DOHH2 (cell line): ENCODE data around the gene DYRK1A.

Experiments used
- H3F3A ChIP-seq: fragments of 200-600 bp; sonication (generic), shearing (Covaris generic); 2 replicates; pipeline ENCODE4 v1.6.0; 2016; ENCODE audit warnings: antibody characterized with exemption, mild to moderate bottlenecking; ENCODE audit not compliant: control insufficient read depth, insufficient read depth
- H3K27ac ChIP-seq: fragments of 200-600 bp; sonication (generic); 2 replicates; pipeline ENCODE4 v1.5.1; 2014; ENCODE audit warnings: low read depth, mild to moderate bottlenecking, low read length, moderate library complexity
- H3K27me3 ChIP-seq: fragments of 200-600 bp; sonication (generic); 2 replicates; pipeline ENCODE4 v1.6.1; 2014; ENCODE audit warnings: mild to moderate bottlenecking, low read length, mixed read lengths; ENCODE audit not compliant: control insufficient read depth
- H3K36me3 ChIP-seq: fragments of 200-600 bp; sonication (generic); 2 replicates; pipeline ENCODE4 v1.6.1; 2014; ENCODE audit warnings: mild to moderate bottlenecking, low read length, moderate library complexity, mixed read lengths; ENCODE audit not compliant: control insufficient read depth
- H3K4me1 ChIP-seq: fragments of 200-600 bp; sonication (generic); 2 replicates; pipeline ENCODE4 v1.6.1; 2014; ENCODE audit warnings: mild to moderate bottlenecking, low read length, mixed read lengths; ENCODE audit not compliant: control insufficient read depth
- H3K4me2 ChIP-seq: fragments of 200-600 bp; sonication (generic); 2 replicates; pipeline ENCODE4 v1.6.0; 2014; ENCODE audit warnings: mild to moderate bottlenecking, low read length, moderate library complexity
- H3K4me3 ChIP-seq: fragments of 200-600 bp; sonication (generic); 2 replicates; pipeline ENCODE4 v1.5.1; 2014; ENCODE audit warnings: mild to moderate bottlenecking, low read length, mixed read lengths
- H3K79me2 ChIP-seq: fragments of 200-600 bp; sonication (generic); 2 replicates; pipeline ENCODE4 v1.6.1; 2014; ENCODE audit warnings: mild to moderate bottlenecking, low read length, mixed read lengths; ENCODE audit not compliant: control insufficient read depth
- H3K9me2 ChIP-seq: fragments of 200-600 bp; sonication (generic); replicated peaks from 2 replicates; pipeline ENCODE4 v1.6.1; 2014; ENCODE audit warnings: mild to moderate bottlenecking, low read length, mixed read lengths; ENCODE audit not compliant: control insufficient read depth
- H3K9me3 ChIP-seq: fragments of 200-600 bp; sonication (generic); 2 replicates; pipeline ENCODE4 v1.6.1; 2014; ENCODE audit warnings: antibody characterized with exemption, low read length, mixed read lengths; ENCODE audit not compliant: control insufficient read depth, insufficient read depth
- H4K20me1 ChIP-seq: fragments of 200-600 bp; sonication (generic); 2 replicates; pipeline ENCODE4 v1.6.0; 2014; ENCODE audit warnings: low read depth, mild to moderate bottlenecking, antibody characterized with exemption, low read length, moderate library complexity; ENCODE audit not compliant: control insufficient read depth, insufficient read depth
- CTCF ChIP-seq: fragments of 200-600 bp; sonication (generic); IDR thresholded peaks from one replicate; pipeline ENCODE4 v1.5.1; 2014; ENCODE audit warnings: antibody characterized with exemption, mild to moderate bottlenecking, low read depth, low read length; ENCODE audit not compliant: poor library complexity, severe bottlenecking
- EZH2phosphoT487 ChIP-seq: fragments of 200-600 bp; sonication (generic); IDR thresholded peaks from 2 replicates; pipeline ENCODE4 v1.6.1; 2017; ENCODE audit warnings: borderline replicate concordance, mild to moderate bottlenecking, antibody characterized with exemption, low read length, moderate library complexity, mixed read lengths

Gene DYRK1A

GRCh38 chr21:37367703-37368540 is 1.3 kb downstream of the DYRK1A start:
- Histone ChIP-seq H3K79me2 (peaks cover 66% of the 10 kb centered on the region), H3K4me2 (peak overlapping the region; percentile 70), H3F3A (peaks cover 9% of the 10 kb centered on the region; the same call in 1 of the 2 replicates), H3K9me3 (no peaks in the 10 kb centered on the region), H4K20me1 (peaks cover 40% of the 10 kb centered on the region), H3K27ac (peak overlapping the region; percentile 18; the same call in 1 of the 2 replicates), H3K36me3 (peaks cover 10% of the 10 kb centered on the region), H3K4me1 (peaks cover 54% of the 10 kb centered on the region), H3K4me3 (peak overlapping the region; percentile 87), H3K9me2 (no peaks in the 10 kb centered on the region), H3K27me3 (no peaks in the 10 kb centered on the region)
- no peak for TF ChIP-seq EZH2phosphoT487
- no peak for TF ChIP-seq CTCF

- H4K20me1 ChIP-seq = peaks cover 47% of the 10 kb centered on the region
- peaks cover 74% of the 10 kb centered on the region for H3K79me2 ChIP-seq
- H3K4me1 ChIP-seq = peaks cover 61% of the 10 kb centered on the region
- H3K4me2 ChIP-seq = peak overlapping the region; percentile 70
- H3F3A ChIP-seq = peaks cover 9% of the 10 kb centered on the region; the same call in 1 of the 2 replicates
- H3K27me3 ChIP-seq = no peaks in the 10 kb centered on the region
- H3K9me3 ChIP-seq = no peaks in the 10 kb centered on the region
- H3K9me2 ChIP-seq = no peaks in the 10 kb centered on the region
- TF ChIP-seq CTCF (no peak), EZH2phosphoT487 (no peak)
- H3K27ac ChIP-seq = no peak overlapping the region
- H3K36me3 ChIP-seq = peaks cover 13% of the 10 kb centered on the region
- peak overlapping the region; percentile 87 for H3K4me3 ChIP-seq
These were observed 2.1 kb downstream of the DYRK1A start for GRCh38 chr21:37368541-37369279.

- no peak for TF ChIP-seq EZH2phosphoT487
- TF ChIP-seq CTCF = no peak
- Histone ChIP-seq H3K36me3 (peaks cover 13% of the 10 kb centered on the region), H3K4me2 (peak overlapping the region; percentile 70), H3K4me1 (peaks cover 68% of the 10 kb centered on the region), H3F3A (peaks cover 6% of the 10 kb centered on the region; the same call in 1 of the 2 replicates), H3K79me2 (peaks cover 80% of the 10 kb centered on the region), H3K9me2 (no peaks in the 10 kb centered on the region), H3K27me3 (no peaks in the 10 kb centered on the region), H3K9me3 (no peaks in the 10 kb centered on the region), H3K4me3 (peak overlapping the region; percentile 87), H3K27ac (no peak overlapping the region), H4K20me1 (peaks cover 52% of the 10 kb centered on the region)
These were observed 2.8 kb downstream of the DYRK1A start for GRCh38 chr21:37369307-37369854.
